Type B pancreatic cell (in vitro differentiated cells): ENCODE data around the gene IL1RAPL1. TPM values are rescaled to one million over a fixed set of nuclear protein-coding genes. Genes with fewer than 3 reads are reported as not detected.
A peak's percentile ranks its signal among the peaks of the same experiment; 100 is the strongest.

ENCODE experiments used
- DNase-seq: peaks from one replicate; pipeline ENCODE4 v3.0.0; 2021; ENCODE audit warnings: mixed read lengths; ENCODE audit not compliant: unreplicated experiment; ENCODE audit errors: extremely low spot score
- H3K27ac Mint-ChIP-seq: 2 replicates; pipeline ENCODE4 v1.8.0; 2021; ENCODE audit warnings: mild to moderate bottlenecking, mixed read lengths
- H3K27me3 Mint-ChIP-seq: 2 replicates; pipeline ENCODE4 v1.8.0; 2021; ENCODE audit warnings: mixed read lengths
- H3K36me3 Mint-ChIP-seq: 2 replicates; pipeline ENCODE4 v1.8.0; 2021; ENCODE audit warnings: mixed read lengths
- H3K4me1 Mint-ChIP-seq: one replicate; pipeline ENCODE4 v1.8.0; 2021; ENCODE audit warnings: mixed read lengths; ENCODE audit not compliant: unreplicated experiment
- H3K4me3 Mint-ChIP-seq: 2 replicates; pipeline ENCODE4 v1.8.0; 2021; ENCODE audit warnings: mild to moderate bottlenecking, mixed read lengths
- H3K9me3 Mint-ChIP-seq: 2 replicates; pipeline ENCODE4 v1.8.0; 2021; ENCODE audit warnings: mixed read lengths
- total RNA-seq: library from RNA; stranded (reverse); gene quantifications from 2 replicates; pipeline ENCODE4 v1.2.1, GENCODE V29; 2021; ENCODE audit warnings: low replicate concordance
- TF ChIP-seq, protein P1 (sequence below): fragments of 200-600 bp; sonication (generic); conservative IDR thresholded peaks from 2 replicates; pipeline ENCODE4 v1.5.0; 2021; ENCODE audit warnings: antibody characterized with exemption, mild to moderate bottlenecking

IL1RAPL1 gene
- total RNA-seq, 1 donor from 2014 or later = 2.6 TPM

DNA sequence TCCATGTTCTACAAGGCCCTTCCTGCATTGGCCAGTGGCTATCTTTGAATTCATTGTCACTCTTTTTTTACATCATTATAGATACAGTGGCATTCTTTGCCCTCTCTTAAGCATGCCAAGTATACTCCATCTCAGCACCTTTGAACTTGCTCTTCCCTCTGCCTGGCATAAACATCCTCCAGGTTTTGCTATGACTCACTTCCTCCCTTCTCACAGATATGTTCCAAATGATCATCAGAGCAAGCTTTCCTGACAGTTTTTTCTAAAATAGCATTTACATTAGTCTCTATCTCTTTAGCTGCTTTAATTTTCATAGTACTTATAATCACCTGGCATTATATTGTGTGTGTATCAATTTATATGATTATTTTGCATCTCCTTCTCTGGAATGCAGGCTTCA, 1074.9 kb downstream of the IL1RAPL1 start:
- no peaks in the 10 kb centered on the region for H3K36me3 Mint-ChIP-seq
- H3K27ac Mint-ChIP-seq = no peak overlapping the region

DNA sequence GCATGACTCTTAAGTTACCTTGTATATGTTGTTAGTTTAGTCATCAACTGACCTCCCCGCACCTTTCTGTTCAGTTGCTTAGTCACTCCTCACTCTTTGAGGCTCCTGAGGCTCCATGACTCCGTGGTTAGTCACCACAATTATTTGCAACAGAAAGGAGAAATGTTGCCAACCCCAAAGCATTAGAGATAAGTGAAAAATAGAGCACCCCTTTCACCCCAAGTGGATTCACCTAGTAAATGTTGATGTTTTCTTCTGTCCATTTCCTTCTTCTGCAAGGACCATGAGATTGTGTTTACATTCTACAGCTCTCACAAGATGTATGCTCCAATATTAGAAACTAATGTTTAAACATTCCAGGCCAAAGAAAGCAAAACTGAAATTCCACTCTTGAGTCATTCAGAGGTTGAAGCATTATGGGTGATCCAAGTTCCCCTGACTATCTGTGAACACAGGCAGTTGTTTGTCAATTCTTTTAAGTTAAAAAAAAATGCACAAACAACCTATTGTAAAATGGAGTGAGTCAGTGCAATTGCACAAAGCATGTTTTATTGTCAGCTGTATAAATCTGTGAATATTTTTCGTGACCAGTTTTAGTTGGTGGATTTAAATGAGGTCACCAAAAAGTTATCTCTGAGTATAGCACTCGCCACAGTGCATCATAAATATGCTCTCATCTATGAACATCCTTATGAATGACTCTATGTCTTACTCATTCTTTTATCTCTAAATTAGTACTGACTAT, 1075.7 kb downstream of the IL1RAPL1 start:
- H3K27me3 Mint-ChIP-seq = no peaks in the 10 kb centered on the region
- no peaks in the 10 kb centered on the region for H3K4me1 Mint-ChIP-seq
- H3K27ac Mint-ChIP-seq = peak overlapping the region; percentile 35

More for the DNA sequence above, 1074.9 kb downstream of the IL1RAPL1 start:
- Mint-ChIP-seq H3K4me1 (no peaks in the 10 kb centered on the region), H3K9me3 (no peaks in the 10 kb centered on the region), H3K27me3 (no peaks in the 10 kb centered on the region), H3K4me3 (no peak overlapping the region)
- TF ChIP-seq, protein P1, sequence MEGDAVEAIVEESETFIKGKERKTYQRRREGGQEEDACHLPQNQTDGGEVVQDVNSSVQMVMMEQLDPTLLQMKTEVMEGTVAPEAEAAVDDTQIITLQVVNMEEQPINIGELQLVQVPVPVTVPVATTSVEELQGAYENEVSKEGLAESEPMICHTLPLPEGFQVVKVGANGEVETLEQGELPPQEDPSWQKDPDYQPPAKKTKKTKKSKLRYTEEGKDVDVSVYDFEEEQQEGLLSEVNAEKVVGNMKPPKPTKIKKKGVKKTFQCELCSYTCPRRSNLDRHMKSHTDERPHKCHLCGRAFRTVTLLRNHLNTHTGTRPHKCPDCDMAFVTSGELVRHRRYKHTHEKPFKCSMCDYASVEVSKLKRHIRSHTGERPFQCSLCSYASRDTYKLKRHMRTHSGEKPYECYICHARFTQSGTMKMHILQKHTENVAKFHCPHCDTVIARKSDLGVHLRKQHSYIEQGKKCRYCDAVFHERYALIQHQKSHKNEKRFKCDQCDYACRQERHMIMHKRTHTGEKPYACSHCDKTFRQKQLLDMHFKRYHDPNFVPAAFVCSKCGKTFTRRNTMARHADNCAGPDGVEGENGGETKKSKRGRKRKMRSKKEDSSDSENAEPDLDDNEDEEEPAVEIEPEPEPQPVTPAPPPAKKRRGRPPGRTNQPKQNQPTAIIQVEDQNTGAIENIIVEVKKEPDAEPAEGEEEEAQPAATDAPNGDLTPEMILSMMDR = no peak
- no peak for DNase-seq

DNA sequence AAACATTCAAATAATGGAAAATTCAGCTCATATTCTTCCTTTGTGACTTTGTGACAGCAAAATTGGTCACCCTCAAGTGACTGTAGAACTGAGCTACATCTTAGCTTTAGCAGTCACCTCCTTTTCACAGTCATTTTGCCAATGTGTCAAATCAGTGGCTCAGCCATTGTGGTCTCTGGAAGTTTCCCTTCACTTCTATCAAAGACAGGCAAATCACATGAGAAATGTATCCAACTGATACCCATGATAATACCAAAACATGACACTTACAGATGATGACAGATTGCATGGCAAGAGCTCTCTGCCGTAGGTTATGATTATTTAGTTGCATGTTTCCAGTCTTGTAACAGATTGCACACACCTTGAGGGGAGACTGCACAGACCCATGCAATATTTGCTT, 1078.3 kb downstream of the IL1RAPL1 start:
- H3K4me1 Mint-ChIP-seq = no peaks in the 10 kb centered on the region
- H3K36me3 Mint-ChIP-seq = no peaks in the 10 kb centered on the region
- H3K27ac Mint-ChIP-seq = no peak overlapping the region
- no peaks in the 10 kb centered on the region for H3K27me3 Mint-ChIP-seq
- H3K4me3 Mint-ChIP-seq = no peak overlapping the region
- DNase-seq = no peak
- TF ChIP-seq, protein P1 = no peak
- H3K9me3 Mint-ChIP-seq = no peaks in the 10 kb centered on the region

More for the DNA sequence above, 1075.7 kb downstream of the IL1RAPL1 start:
- Mint-ChIP-seq H3K36me3 (no peaks in the 10 kb centered on the region), H3K4me3 (no peak overlapping the region), H3K9me3 (no peaks in the 10 kb centered on the region)
- DNase-seq = no peak
- TF ChIP-seq, protein P1 = no peak

DNA sequence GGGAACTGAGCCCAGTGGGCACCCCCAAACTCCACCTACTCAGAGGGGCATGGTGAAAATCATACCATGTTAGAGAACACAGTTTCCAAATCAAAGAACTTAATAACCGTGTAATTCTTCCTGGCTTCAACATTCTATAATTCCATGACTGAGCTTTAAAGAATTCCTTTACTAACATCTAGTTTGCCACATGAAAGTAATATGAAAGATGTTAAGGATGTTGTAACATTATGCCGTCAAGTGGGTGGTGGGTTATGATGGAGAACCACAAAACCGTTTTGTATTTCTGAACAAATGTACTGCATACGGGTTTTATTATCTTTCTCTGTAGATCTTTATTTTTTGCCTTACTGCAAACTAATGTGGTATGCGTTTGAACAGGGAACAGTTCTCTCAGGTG, 1079.1 kb downstream of the IL1RAPL1 start:
- H3K27me3 Mint-ChIP-seq = no peaks in the 10 kb centered on the region
- TF ChIP-seq, protein P1 = no peak
- no peaks in the 10 kb centered on the region for H3K36me3 Mint-ChIP-seq
- H3K9me3 Mint-ChIP-seq = no peaks in the 10 kb centered on the region
- no peak for DNase-seq
- H3K4me1 Mint-ChIP-seq = no peaks in the 10 kb centered on the region
- H3K27ac Mint-ChIP-seq = no peak overlapping the region
- no peak overlapping the region for H3K4me3 Mint-ChIP-seq

DNA sequence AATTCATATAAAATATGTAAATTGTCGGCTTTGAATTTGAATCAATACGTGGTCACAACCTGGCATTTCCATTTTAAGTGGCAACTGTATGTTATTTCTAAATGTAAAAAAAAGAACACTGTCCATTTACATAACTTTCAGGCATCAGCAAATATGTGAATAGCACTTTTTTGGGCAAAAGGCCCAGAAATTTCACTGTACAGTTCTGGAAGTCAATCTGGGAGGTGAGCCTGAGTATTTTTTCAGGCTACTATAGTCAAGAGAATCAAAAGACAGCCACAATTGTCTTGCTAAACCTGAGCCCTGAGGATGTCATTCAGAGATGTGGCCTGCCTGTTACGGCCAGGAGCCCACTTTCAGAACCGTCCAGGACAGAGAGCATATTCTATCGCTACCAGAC, 1084.2 kb downstream of the IL1RAPL1 start:
- no peak for DNase-seq
- Mint-ChIP-seq H3K27ac (no peak overlapping the region), H3K4me3 (no peak overlapping the region), H3K36me3 (no peaks in the 10 kb centered on the region), H3K4me1 (no peaks in the 10 kb centered on the region), H3K9me3 (no peaks in the 10 kb centered on the region), H3K27me3 (no peaks in the 10 kb centered on the region)
- TF ChIP-seq, protein P1 = no peak
